Jurkat, Clone E6-1 (cell line): ENCODE measurements around the gene FIZ1.

Experiments used
- DNase-seq: peaks from one replicate; pipeline ENCODE4 v3.0.0-alpha.2; 2011; ENCODE audit warnings: low read depth, low spot score
- H3K4me3 ChIP-seq: 2 replicates; pipeline ENCODE4 v1.5.1; 2011; ENCODE audit warnings: mild to moderate bottlenecking, low read length, control low read depth, moderate library complexity

Gene FIZ1

GRCh38 chr19:55615543-55616394 is 16.5 kb upstream of the FIZ1 start:
- no peak overlapping the region for H3K4me3 ChIP-seq
- DNase-seq, result no peak

DNA sequence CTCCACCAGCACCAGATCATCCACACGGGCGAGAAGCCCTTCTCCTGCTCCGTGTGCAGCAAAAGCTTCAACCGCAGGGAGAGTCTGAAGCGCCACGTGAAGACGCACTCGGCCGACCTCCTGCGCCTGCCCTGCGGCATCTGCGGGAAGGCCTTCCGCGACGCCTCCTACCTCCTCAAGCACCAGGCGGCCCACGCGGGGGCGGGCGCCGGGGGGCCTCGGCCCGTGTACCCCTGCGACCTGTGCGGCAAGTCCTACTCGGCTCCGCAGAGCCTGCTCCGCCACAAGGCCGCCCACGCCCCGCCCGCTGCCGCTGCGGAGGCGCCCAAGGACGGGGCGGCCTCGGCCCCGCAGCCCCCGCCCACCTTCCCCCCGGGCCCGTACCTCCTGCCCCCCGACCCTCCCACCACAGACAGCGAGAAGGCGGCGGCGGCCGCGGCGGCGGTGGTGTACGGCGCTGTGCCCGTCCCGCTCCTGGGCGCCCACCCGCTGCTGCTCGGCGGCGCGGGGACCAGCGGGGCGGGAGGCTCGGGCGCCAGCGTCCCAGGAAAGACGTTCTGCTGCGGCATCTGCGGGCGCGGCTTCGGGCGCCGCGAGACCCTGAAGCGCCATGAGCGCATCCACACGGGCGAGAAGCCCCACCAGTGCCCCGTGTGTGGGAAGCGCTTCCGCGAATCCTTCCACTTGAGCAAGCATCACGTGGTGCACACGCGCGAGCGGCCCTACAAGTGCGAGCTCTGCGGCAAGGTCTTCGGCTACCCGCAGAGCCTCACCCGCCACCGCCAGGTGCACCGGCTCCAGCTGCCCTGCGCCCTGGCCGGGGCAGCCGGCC is 15.6 kb upstream of the FIZ1 start:
- no peak for DNase-seq
- no peak overlapping the region for H3K4me3 ChIP-seq

GRCh38 chr19:55613930-55614710 is 14.8 kb upstream of the FIZ1 start:
- no peak overlapping the region for H3K4me3 ChIP-seq
- DNase-seq, result no peak

GRCh38 chr19:55613396-55613795 is 14.1 kb upstream of the FIZ1 start:
- no peak overlapping the region for H3K4me3 ChIP-seq
- DNase-seq, result no peak

GRCh38 chr19:55611983-55612645 is 12.8 kb upstream of the FIZ1 start:
- no peak for DNase-seq
- no peak overlapping the region for H3K4me3 ChIP-seq

- no peak for DNase-seq
- H3K4me3 ChIP-seq, result no peak overlapping the region
Observed at GRCh38 chr19:55611300-55611982, 12.1 kb upstream of the FIZ1 start.

- no peak for DNase-seq
- H3K4me3 ChIP-seq, result no peak overlapping the region
Observed at GRCh38 chr19:55609326-55609725, 10.0 kb upstream of the FIZ1 start.

DNA sequence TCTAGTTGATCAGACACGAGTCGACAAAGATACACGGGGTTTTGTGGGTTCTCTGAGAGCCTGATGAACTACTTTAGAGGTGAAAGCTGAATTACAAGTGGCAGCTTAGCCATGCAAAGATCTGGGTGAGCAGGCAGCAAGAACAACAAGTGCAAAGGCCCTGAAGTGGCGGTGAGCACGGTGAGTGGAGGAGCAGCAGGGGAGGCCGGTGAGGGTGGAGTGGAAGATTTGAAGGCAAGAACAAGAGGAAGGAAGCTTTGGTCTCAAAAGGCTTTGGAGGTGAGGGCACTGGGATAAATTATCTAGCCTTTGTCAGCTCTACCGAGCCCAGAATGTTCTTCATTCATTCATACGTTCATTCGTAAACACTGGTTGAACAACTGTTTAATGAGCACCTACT is 7.5 kb upstream of the FIZ1 start:
- peak overlapping the region; percentile 91 for H3K4me3 ChIP-seq
- DNase-seq, result no peak

GRCh38 chr19:55606471-55606787 is 7.1 kb upstream of the FIZ1 start:
- peak overlapping the region; percentile 91 for H3K4me3 ChIP-seq
- DNase-seq, result no peak

DNA sequence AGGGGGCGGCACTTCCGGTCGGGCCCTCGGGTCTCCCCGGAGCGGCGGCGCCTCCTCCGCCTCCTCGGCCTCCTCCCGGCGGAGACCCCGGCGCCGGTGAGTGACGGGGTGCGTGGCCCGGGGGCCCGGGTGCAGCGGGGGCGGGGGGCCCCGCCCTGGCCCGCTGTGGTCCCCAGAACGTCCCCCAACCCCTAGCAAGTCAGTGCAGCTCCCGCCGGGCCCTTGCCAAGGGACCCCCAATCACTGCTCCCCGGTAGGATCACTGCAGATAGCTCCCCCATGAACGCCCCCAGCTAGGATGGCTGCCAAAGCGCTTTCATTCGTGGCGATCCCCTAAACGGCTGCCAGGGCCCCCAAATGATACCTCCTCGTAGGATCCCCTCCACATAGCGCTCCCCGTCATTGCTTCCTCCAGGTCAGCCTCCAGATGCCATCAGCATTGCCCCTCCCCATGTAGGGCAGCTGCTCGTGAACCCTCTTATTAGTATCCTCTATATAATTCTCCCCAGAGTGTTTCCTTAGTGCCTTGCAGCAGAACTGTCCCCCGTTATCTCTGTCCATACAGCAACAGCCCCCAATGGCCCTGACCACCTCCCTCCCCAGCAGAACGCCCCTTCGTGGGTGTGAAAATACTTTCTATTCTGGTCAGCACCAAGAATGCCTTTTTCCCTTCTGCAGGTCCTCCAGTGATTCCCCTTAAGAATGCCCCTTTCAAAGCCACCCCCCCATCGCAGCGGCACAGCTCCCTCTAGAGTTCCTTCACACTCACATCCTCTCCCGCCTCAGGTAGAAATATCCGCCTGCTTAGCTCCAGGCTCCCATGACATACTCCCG is 6.5 kb upstream of the FIZ1 start, which contains the start of gene ZNF865:
Gene ZNF865 (plus strand): TSS at position 11 of the 834 bp plus-strand sequence. CDS start 7,972 bp downstream, outside the sequence.
- DNase-seq, result peak; percentile 73
- H3K4me3 ChIP-seq, result peak within 1 kb of the TSS; percentile 91

GRCh38 chr19:55605207-55605636 is 5.9 kb upstream of the FIZ1 start:
- H3K4me3 ChIP-seq, result peak overlapping the region; percentile 91
- DNase-seq, result peak; percentile 95

DNA sequence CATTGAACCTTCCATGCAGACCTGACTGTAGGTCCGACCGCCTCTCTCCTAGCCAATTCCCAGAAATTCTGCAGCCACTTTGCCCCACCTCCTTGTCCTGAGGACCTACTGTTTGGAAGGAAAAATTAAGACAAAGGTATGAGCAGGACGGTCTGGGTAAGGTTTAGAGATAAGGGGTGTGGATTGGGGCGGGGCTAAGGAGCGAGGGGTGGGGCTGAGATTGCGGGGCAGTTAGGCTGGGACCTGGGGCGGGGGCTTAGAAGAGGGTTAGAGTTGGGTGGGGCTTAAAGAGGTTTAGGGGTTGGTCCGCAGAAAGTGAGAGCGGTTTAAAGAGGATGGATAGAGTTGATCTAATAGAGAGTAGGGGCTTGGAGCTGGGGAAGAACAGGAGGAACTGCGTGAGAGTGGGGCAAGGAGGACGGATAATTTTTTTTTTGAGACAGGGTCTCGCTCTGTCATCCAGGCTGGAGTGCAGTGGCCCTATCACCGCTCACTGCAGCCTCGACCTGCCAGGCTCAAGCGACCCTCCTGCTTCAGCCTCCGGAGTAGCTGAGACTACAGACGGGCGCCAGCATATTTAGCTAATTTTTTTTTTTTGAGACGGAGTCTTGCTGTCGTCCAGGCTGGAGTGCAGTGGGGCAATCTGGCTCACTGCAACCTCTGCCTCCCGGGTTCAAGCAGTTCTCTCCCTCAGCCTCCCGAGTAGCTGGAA is 4.4 kb upstream of the FIZ1 start:
- DNase-seq, result no peak
- H3K4me3 ChIP-seq, result no peak overlapping the region

- DNase-seq, result no peak
- H3K4me3 ChIP-seq, result no peak overlapping the region
Observed at GRCh38 chr19:55603115-55603514, 3.8 kb upstream of the FIZ1 start.

DNA sequence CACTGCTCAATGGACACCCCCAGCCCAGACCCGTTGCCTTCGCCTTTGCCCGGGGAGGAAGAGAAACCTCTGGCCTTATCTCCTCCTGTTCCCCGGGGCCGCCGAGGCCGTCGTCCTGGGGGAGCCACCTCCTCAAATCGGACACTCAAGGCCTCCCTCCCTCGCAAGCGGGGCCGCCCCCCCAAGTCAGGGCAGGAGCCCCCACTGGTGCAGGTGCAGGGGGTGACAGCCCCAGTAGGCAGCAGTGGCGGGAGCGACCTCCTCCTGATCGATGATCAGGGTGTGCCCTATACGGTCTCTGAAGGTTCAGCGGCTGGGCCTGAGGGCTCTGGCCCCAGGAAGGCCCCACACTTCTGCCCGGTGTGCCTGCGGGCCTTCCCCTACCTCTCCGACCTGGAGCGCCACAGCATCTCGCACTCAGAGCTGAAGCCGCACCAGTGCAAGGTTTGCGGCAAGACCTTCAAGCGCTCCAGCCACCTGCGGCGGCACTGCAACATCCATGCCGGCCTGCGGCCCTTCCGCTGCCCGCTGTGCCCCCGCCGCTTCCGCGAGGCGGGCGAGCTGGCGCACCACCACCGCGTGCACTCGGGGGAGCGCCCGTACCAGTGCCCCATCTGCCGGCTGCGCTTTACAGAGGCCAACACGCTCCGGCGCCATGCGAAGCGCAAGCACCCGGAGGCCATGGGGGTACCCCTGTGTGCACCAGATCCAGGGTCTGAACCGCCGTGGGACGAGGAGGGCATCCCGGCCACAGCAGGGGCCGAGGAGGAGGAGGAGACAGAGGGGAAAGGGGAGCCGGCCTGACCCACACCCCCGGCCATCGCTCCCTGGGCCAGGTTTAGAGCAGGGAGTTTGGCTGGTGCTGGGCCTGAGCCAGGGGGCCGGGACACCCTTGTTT is 3.0 kb upstream of the FIZ1 start:
- H3K4me3 ChIP-seq, result no peak overlapping the region
- DNase-seq, result no peak

DNA sequence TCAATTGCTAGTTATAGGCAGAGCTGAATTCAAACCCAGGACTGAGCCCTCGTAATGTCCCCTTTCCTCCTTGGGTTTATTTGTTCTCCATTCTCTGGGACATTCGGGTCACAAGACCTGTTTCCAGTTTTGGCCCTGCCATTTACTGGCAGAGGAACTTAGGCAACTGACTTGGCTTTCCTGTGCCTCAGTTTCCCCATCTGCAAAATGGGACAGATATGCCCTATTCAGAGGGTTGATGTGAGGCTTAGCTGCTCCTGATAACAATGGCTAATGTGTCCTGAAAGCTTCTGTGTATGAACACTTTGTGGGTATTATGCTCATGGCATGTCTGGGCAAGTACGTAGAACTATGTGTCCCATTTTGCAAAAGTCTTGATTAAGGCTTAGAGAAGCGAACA is 1.8 kb upstream of the FIZ1 start:
- no peak for DNase-seq
- H3K4me3 ChIP-seq, result peak overlapping the region; percentile 74

DNA sequence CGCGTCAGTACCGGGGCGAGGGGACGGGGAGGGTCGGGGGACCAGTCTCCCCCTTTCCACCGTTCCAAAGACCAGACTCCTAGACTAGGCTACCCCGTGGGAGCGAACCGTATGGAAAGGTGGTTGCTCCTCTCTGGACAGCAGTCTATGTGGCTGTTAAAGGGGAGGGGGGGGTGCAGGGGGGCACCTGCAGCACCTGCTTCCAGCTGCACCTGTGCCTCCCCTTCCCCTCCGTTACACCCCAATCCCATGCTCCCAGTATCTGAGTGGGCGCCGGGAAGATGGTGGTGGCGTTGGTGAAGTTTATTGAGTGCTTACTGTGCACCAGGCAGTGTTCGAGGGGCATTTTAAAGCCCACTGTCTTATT is 1.3 kb upstream of the FIZ1 start:
- DNase-seq, result no peak
- H3K4me3 ChIP-seq, result peak overlapping the region; percentile 74
